ENCODE measurements around the gene GLYAT. TPM values are rescaled to one million over a fixed set of nuclear protein-coding genes. Genes with fewer than 3 reads are reported as not detected.
A peak's percentile ranks its signal among the peaks of the same experiment; 100 is the strongest.

GLYAT gene
- total RNA-seq, 1 donor from 2014 or later: not detected

GRCh38 chr11:58744988-58745704 is 13.4 kb upstream of the GLYAT start:
- Mint-ChIP-seq H3K36me3 (no peaks in the 10 kb centered on the region), H3K9me3 (peaks cover 5% of the 10 kb centered on the region), H3K4me1 (no peaks in the 10 kb centered on the region), H3K4me3 (no peak overlapping the region), H3K27me3 (ENCODE audit: insufficient read depth, low read depth) (no peaks in the 10 kb centered on the region), H3K27ac (no peak overlapping the region)
- H3K27me3 ChIP-seq: no peaks in the 10 kb centered on the region
- H3F3A ChIP-seq (ENCODE audit: low read depth): no peaks in the 10 kb centered on the region
- H3K27ac ChIP-seq: no peak overlapping the region
- no peak for DNase-seq (ENCODE audit: low spot score)
- H3K4me2 ChIP-seq: no peak overlapping the region
- no peak for TF ChIP-seq EZH2 (IDR thresholded peaks at IDR 0.05)
- no peak for TF ChIP-seq EZH2phosphoT487 (IDR thresholded peaks at IDR 0.05)
- TF ChIP-seq CTCF (IDR thresholded peaks at IDR 0.05): no peak
- peaks cover 21% of the 10 kb centered on the region for H3K9me3 ChIP-seq (ENCODE audit: low read depth)
- H3K4me1 ChIP-seq: no peaks in the 10 kb centered on the region
- H3K4me3 ChIP-seq: no peak overlapping the region
- H2AFZ ChIP-seq (replicated peaks): no peak overlapping the region
- no peaks in the 10 kb centered on the region for H3K79me2 ChIP-seq (ENCODE audit: low read depth)
- no peaks in the 10 kb centered on the region for H4K20me1 ChIP-seq (ENCODE audit: low read depth)
- no peaks in the 10 kb centered on the region for H3K36me3 ChIP-seq
- H3K9ac ChIP-seq: no peak overlapping the region

- Histone ChIP-seq H3K79me2 (ENCODE audit: low read depth) (no peaks in the 10 kb centered on the region), H3F3A (ENCODE audit: low read depth) (no peaks in the 10 kb centered on the region), H3K36me3 (no peaks in the 10 kb centered on the region), H3K9me3 (ENCODE audit: low read depth) (peaks cover 21% of the 10 kb centered on the region), H3K4me3 (no peak overlapping the region), H3K27me3 (no peaks in the 10 kb centered on the region), H2AFZ (replicated peaks) (no peak overlapping the region), H3K27ac (no peak overlapping the region), H4K20me1 (ENCODE audit: low read depth) (no peaks in the 10 kb centered on the region), H3K4me1 (no peaks in the 10 kb centered on the region), H3K4me2 (no peak overlapping the region), H3K9ac (no peak overlapping the region)
- TF ChIP-seq CTCF (IDR thresholded peaks at IDR 0.05) (peak; percentile 23), EZH2 (IDR thresholded peaks at IDR 0.05) (no peak), EZH2phosphoT487 (IDR thresholded peaks at IDR 0.05) (no peak)
- Mint-ChIP-seq H3K27ac (no peak overlapping the region), H3K4me3 (no peak overlapping the region), H3K9me3 (peaks cover 8% of the 10 kb centered on the region), H3K27me3 (ENCODE audit: insufficient read depth, low read depth) (peaks cover 5% of the 10 kb centered on the region), H3K36me3 (no peaks in the 10 kb centered on the region), H3K4me1 (no peaks in the 10 kb centered on the region)
- DNase-seq (ENCODE audit: low spot score): no peak
Observed at GRCh38 chr11:58742981-58743880, 11.5 kb upstream of the GLYAT start.

DNA sequence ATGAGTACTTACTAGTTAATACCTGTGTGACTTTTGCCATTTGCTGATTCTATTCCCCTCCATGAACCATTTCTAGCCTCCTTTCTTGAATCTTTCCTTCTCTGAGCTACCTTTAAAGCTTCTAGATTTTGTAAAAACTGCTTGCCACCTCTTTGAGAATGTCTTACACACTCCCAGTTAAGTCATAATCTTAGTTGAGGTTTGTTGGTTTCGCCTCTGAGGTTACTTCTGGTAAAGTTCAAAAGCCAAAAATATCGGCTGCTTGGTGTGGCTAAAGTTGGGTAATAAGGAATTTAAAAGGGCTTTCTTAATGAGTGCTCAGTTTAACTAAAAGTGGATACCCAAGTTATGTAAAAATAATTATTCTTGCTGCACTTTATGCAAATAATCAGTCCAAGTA is 10.4 kb upstream of the GLYAT start:
- Histone ChIP-seq H3F3A (ENCODE audit: low read depth) (no peaks in the 10 kb centered on the region), H3K27me3 (no peaks in the 10 kb centered on the region), H3K9me3 (ENCODE audit: low read depth) (peaks cover 19% of the 10 kb centered on the region), H3K27ac (no peak overlapping the region), H3K4me2 (no peak overlapping the region), H3K9ac (no peak overlapping the region), H3K4me3 (no peak overlapping the region), H2AFZ (replicated peaks) (no peak overlapping the region), H3K79me2 (ENCODE audit: low read depth) (no peaks in the 10 kb centered on the region), H4K20me1 (ENCODE audit: low read depth) (no peaks in the 10 kb centered on the region), H3K36me3 (no peaks in the 10 kb centered on the region), H3K4me1 (no peaks in the 10 kb centered on the region)
- H3K4me3 Mint-ChIP-seq: no peak overlapping the region
- peaks cover 8% of the 10 kb centered on the region for H3K9me3 Mint-ChIP-seq
- no peaks in the 10 kb centered on the region for H3K36me3 Mint-ChIP-seq
- H3K27ac Mint-ChIP-seq: no peak overlapping the region
- DNase-seq (ENCODE audit: low spot score): no peak
- peaks cover 5% of the 10 kb centered on the region for H3K27me3 Mint-ChIP-seq (ENCODE audit: insufficient read depth, low read depth)
- no peaks in the 10 kb centered on the region for H3K4me1 Mint-ChIP-seq
- TF ChIP-seq CTCF (IDR thresholded peaks at IDR 0.05) (no peak), EZH2 (IDR thresholded peaks at IDR 0.05) (no peak), EZH2phosphoT487 (IDR thresholded peaks at IDR 0.05) (no peak)

Measured in neural progenitor cell (in vitro differentiated cells).